ENCODE data around the gene ADM5.

The ADM5 gene

GRCh38 chr19:49677901-49678674 lies 11.3 kb upstream of the ADM5 start:
- Histone ChIP-seq H3K27ac (peak overlapping the region; percentile 81 to 98 (median 95)), H3K4me3 (peak overlapping the region; percentile 68 to 99 (median 93))

GRCh38 chr19:49678985-49679770 lies 10.2 kb upstream of the ADM5 start:
- Histone ChIP-seq H3K4me3 (peak overlapping the region in 2 of 7 experiments; percentile 97 to 99), H3K27ac (peak overlapping the region in 7 of 21 experiments; percentile 12 to 97 (median 91))

GRCh38 chr19:49679771-49680413 lies 9.5 kb upstream of the ADM5 start:
- H3K4me3 ChIP-seq, result peak overlapping the region in 1 of 7 experiments; percentile 11
- peak overlapping the region in 15 of 21 experiments; percentile 11 to 97 (median 52) for H3K27ac ChIP-seq

- peak overlapping the region in 16 of 21 experiments; percentile 11 to 80 (median 51) for H3K27ac ChIP-seq
- H3K4me3 ChIP-seq, result peak overlapping the region in 3 of 7 experiments; percentile 10 to 17 (median 11)
Measured at GRCh38 chr19:49680421-49681351, 8.7 kb upstream of the ADM5 start.

- Histone ChIP-seq H3K27ac (peak overlapping the region in 1 of 21 experiments; percentile 18), H3K4me3 (no peak overlapping the region)
Measured at GRCh38 chr19:49681830-49682229, 7.6 kb upstream of the ADM5 start.

- peak overlapping the region in 1 of 21 experiments; percentile 18 for H3K27ac ChIP-seq
- no peak overlapping the region for H3K4me3 ChIP-seq
Measured at GRCh38 chr19:49682274-49682673, 7.1 kb upstream of the ADM5 start.

- Histone ChIP-seq H3K27ac (no peak overlapping the region), H3K4me3 (no peak overlapping the region)
Measured at GRCh38 chr19:49683814-49684250, 5.6 kb upstream of the ADM5 start.

- no peak overlapping the region for H3K4me3 ChIP-seq
- H3K27ac ChIP-seq, result peak overlapping the region in 1 of 21 experiments; percentile 1
Measured at GRCh38 chr19:49684251-49684982, 5.0 kb upstream of the ADM5 start.

- Histone ChIP-seq H3K4me3 (no peak overlapping the region), H3K27ac (peak overlapping the region in 1 of 21 experiments; percentile 1)
Measured at GRCh38 chr19:49684983-49685553, 4.3 kb upstream of the ADM5 start.

GRCh38 chr19:49685845-49686332 lies 3.5 kb upstream of the ADM5 start:
- Histone ChIP-seq H3K4me3 (no peak overlapping the region), H3K27ac (peak overlapping the region in 1 of 21 experiments; percentile 21)

GRCh38 chr19:49686503-49687088 lies 2.8 kb upstream of the ADM5 start:
- Histone ChIP-seq H3K27ac (peak overlapping the region in 5 of 21 experiments; percentile 2 to 82 (median 43)), H3K4me3 (no peak overlapping the region)

GRCh38 chr19:49687150-49687549 lies 2.2 kb upstream of the ADM5 start:
- Histone ChIP-seq H3K4me3 (no peak overlapping the region), H3K27ac (peak overlapping the region in 7 of 21 experiments; percentile 2 to 82 (median 35))

- Histone ChIP-seq H3K4me3 (peak overlapping the region in 1 of 7 experiments; percentile 1), H3K27ac (peak overlapping the region in 11 of 21 experiments; percentile 9 to 82 (median 36))
Measured at GRCh38 chr19:49687566-49688316, 1.7 kb upstream of the ADM5 start.

GRCh38 chr19:49688531-49689132 lies 762 bp upstream of the ADM5 start:
- H3K27ac ChIP-seq, result peak overlapping the region in 10 of 21 experiments; percentile 14 to 82 (median 46)
- H3K4me3 ChIP-seq, result peak overlapping the region in 3 of 7 experiments; percentile 1 to 28 (median 21)

- Histone ChIP-seq H3K4me3 (peak overlapping the region; percentile 21 to 43 (median 40)), H3K27ac (peak overlapping the region in 19 of 21 experiments; percentile 6 to 80 (median 41))
Measured at GRCh38 chr19:49690079-49690655, 773 bp downstream of the ADM5 start.

Measured in skin epidermis (tissue), 12 donors.